ENCODE results near the gene RIOK2. TPM values are rescaled to one million over a fixed set of nuclear protein-coding genes. Genes with fewer than 3 reads are reported as not detected.
"Not testable (repeated sequence)": the region's sequence is repeated elsewhere in the genome, so short reads cannot be mapped to it uniquely, and the experiment has no call there.

RIOK2 gene
- total RNA-seq, 1 experiment from 2014 or later = 28.4 TPM

DNA sequence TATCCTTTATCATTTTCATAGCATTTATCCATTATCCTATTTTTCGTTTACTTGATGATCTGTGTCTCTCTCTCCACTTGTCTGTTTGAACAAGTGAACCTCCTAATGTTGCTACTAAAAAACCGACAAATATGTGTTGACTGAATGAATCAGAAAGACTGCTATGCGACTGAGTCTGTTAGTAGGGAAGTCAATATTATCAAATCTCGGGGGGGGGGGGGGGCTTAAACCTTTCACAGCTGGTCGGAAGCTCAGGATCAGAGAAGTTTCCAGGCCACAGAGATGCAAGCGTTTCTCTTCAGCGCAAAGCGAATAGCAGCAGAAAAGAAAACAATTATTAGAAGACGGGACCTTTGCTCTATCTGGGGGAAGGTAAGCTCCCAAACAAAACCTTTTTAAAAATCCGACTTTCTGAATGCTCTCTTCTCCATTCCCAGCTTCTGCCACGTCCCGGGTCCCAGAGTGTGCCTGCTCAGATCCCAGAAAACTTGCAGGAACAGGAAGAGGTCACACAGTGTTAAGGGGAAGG is 412 bp downstream of the RIOK2 start:
- no peaks in the 10 kb centered on the region for H3K27me3 ChIP-seq
- H3K36me3 ChIP-seq = peaks cover 18% of the 10 kb centered on the region
- DNase-seq = no peak
- H3K4me3 ChIP-seq = peak overlapping the region; percentile 86
- H3K9me3 ChIP-seq = peaks cover 4% of the 10 kb centered on the region; the same call in 1 of the 2 replicates

DNA sequence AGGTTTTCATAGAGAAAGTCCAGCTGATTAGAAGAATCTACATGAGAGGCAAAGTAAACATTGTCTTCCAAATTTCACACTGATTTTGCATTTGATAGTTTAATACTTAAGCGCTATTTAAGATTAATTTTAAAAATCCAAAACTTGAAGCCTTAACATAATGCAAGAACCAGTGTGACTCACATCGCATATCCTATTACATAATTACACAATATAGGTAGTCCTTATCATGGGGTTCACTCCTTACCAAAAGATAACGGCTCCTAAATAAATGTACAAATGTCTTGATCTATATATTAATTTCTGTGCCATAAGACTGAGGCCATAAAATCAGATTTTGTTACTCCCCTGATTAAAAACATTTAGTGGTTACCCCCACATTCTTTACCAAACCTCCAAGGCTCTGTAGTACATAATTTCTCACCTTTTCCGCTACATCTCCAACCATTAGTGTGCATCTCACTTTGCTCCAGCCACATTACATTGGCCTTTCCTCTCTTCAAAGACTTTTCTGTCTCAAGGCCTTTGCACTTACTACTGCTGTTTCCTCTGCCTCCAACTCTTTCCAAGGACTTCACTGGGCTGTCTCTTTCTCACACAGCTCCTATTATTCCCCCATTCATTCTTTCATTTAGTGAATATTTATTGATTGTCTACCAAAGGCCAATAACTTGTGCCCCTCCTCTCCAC is 1.0 kb downstream of the RIOK2 start:
- Histone ChIP-seq H3K4me3 (peak overlapping the region; percentile 86), H3K9me3 (peaks cover 4% of the 10 kb centered on the region; the same call in 1 of the 2 replicates), H3K27me3 (no peaks in the 10 kb centered on the region), H3K36me3 (peaks cover 25% of the 10 kb centered on the region)
- DNase-seq = no peak

- not testable (repeated sequence) for H3K4me3 ChIP-seq, H3K27me3 ChIP-seq, H3K9me3 ChIP-seq, DNase-seq
- H3K36me3 ChIP-seq = peaks cover 50% of the 10 kb centered on the region
These were observed 3.6 kb downstream of the RIOK2 start for GRCh38 chr5:97179457-97179856.

GRCh38 chr5:97172227-97172626 is 10.8 kb downstream of the RIOK2 start:
- H3K36me3 ChIP-seq = peaks cover 89% of the 10 kb centered on the region

GRCh38 chr5:97171703-97172102 is 11.3 kb downstream of the RIOK2 start:
- Histone ChIP-seq H3K36me3 (peaks cover 88% of the 10 kb centered on the region), H3K27me3 (no peaks in the 10 kb centered on the region), H3K4me3 (no peak overlapping the region), H3K9me3 (no peaks in the 10 kb centered on the region)
- DNase-seq = no peak

More at GRCh38 chr5:97172227-97172626, 10.8 kb downstream of the RIOK2 start:
- no peaks in the 10 kb centered on the region for H3K9me3 ChIP-seq
- H3K27me3 ChIP-seq = no peaks in the 10 kb centered on the region
- H3K4me3 ChIP-seq = no peak overlapping the region
- no peak for DNase-seq

- DNase-seq = no peak
- Histone ChIP-seq H3K4me3 (no peak overlapping the region), H3K9me3 (no peaks in the 10 kb centered on the region), H3K36me3 (peaks cover 83% of the 10 kb centered on the region), H3K27me3 (no peaks in the 10 kb centered on the region)
These were observed 15.6 kb downstream of the RIOK2 start for GRCh38 chr5:97167435-97167834.

- peaks cover 87% of the 10 kb centered on the region for H3K36me3 ChIP-seq
- H3K27me3 ChIP-seq = no peaks in the 10 kb centered on the region
- DNase-seq = no peak
- no peaks in the 10 kb centered on the region for H3K9me3 ChIP-seq
- H3K4me3 ChIP-seq = no peak overlapping the region
These were observed 17.3 kb downstream of the RIOK2 start for GRCh38 chr5:97165726-97166125.

- no peak for DNase-seq
- H3K27me3 ChIP-seq = no peaks in the 10 kb centered on the region
These were observed 18.2 kb downstream of the RIOK2 start for GRCh38 chr5:97164846-97165245.

GRCh38 chr5:97163790-97164285 is 19.2 kb downstream of the RIOK2 start:
- Histone ChIP-seq H3K4me3 (no peak overlapping the region), H3K9me3 (no peaks in the 10 kb centered on the region), H3K36me3 (peaks cover 82% of the 10 kb centered on the region), H3K27me3 (no peaks in the 10 kb centered on the region)
- no peak for DNase-seq

More at GRCh38 chr5:97164846-97165245, 18.2 kb downstream of the RIOK2 start:
- H3K4me3 ChIP-seq = no peak overlapping the region
- H3K9me3 ChIP-seq = no peaks in the 10 kb centered on the region
- H3K36me3 ChIP-seq = peaks cover 88% of the 10 kb centered on the region

DNA sequence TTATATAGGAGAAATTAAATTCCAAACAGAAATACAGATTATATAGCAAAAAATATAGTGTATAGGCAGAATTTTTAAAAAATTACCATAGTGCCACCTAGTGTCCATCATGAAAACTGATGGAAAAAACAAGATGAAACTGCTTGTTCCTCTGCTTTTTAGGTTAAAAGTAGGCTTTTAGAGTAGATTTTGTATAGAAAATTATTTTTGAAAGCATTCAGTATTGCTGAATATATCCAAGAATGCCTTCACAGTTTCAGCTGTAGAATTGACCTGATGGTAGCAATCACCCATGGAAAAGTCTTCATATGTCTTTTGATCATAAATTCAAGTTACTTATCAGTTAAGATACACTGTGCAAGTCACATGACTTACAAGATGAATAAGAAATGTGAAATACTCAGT is 19.7 kb downstream of the RIOK2 start:
- Histone ChIP-seq H3K27me3 (no peaks in the 10 kb centered on the region), H3K9me3 (peaks cover 1% of the 10 kb centered on the region; the same call in 1 of the 2 replicates), H3K36me3 (peaks cover 77% of the 10 kb centered on the region), H3K4me3 (no peak overlapping the region)
- no peak for DNase-seq

DNA sequence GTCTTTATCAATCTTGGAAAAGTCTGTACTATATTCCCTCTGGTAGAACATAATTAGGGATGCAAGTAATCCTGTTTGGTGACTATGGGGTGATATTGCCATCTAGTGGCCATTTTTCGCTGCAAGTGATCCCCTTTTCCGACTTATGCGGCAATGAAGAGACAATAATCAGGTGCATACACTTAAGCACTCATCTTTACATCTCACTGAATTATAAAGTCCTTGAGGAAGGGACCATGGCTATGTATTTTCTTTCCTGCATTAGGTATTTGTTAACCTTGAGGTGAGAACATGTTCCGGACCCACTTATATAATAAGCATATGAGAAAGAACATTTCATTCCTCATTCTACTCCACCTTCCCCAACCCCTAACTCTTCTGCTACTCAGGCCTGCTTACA is 21.0 kb downstream of the RIOK2 start:
- Histone ChIP-seq H3K36me3 (peaks cover 64% of the 10 kb centered on the region), H3K4me3 (no peak overlapping the region), H3K9me3 (peaks cover 13% of the 10 kb centered on the region), H3K27me3 (no peaks in the 10 kb centered on the region)
- DNase-seq = peak; percentile 32

DNA sequence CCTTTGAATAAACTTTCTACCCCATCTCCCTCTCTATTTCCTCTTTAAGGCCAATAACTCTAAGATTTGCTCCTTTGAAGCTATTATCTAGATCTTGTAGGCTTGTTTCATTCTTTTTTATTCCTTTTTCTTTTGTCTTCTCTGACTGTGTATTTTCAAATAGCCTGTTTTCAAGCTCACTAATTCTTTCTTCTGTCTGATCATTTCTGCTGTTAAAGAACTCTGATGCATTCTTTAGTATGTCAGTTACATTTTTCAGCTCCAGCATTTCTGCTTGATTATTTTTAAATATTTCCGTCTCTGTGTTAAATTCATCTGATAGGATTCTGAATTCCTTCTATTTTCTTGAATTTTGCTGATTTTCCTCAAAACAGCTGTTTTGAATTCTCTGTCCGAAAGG is 25.4 kb downstream of the RIOK2 start:
- no peak overlapping the region for H3K4me3 ChIP-seq
- DNase-seq = no peak

GRCh38 chr5:97151370-97151769 is 31.7 kb downstream of the RIOK2 start:
- no peak for DNase-seq
- H3K9me3 ChIP-seq = peaks cover 6% of the 10 kb centered on the region; the same call in 1 of the 2 replicates
- H3K36me3 ChIP-seq = no peaks in the 10 kb centered on the region
- H3K4me3 ChIP-seq = no peak overlapping the region
- H3K27me3 ChIP-seq = no peaks in the 10 kb centered on the region; the same call in 1 of the 2 replicates

More for the DNA sequence above, 25.4 kb downstream of the RIOK2 start:
- Histone ChIP-seq H3K27me3 (no peaks in the 10 kb centered on the region), H3K36me3 (peaks cover 31% of the 10 kb centered on the region), H3K9me3 (peaks cover 24% of the 10 kb centered on the region)

DNA sequence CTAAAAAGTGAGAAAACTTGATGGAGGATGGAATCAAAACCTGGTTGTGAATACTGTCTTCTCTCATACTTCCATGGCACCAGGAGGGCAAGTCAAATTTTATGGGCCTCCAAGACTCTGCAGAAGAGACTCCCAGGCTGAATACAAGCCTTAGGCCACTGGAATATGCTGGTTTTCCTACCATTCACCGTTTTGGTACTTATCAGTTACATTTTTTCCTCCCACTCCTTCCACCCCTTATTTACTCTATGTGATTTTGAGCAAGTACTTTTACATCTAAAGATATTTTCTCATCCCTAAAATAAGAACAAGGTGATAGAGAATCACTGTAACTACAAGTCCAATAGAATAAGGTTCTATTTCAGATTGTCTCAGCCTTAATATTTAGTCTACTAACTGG is 32.6 kb downstream of the RIOK2 start:
- H3K9me3 ChIP-seq = 0 out of 2 replicates have a peak, but pooled peaks cover 2% of the 10 kb centered on the region
- H3K27me3 ChIP-seq = no peaks in the 10 kb centered on the region; the same call in 1 of the 2 replicates
- H3K4me3 ChIP-seq = no peak overlapping the region
- no peak for DNase-seq
- H3K36me3 ChIP-seq = no peaks in the 10 kb centered on the region

- Histone ChIP-seq H3K9me3 (0 out of 2 replicates have a peak, but pooled peaks cover 2% of the 10 kb centered on the region), H3K27me3 (no peaks in the 10 kb centered on the region; the same call in 1 of the 2 replicates), H3K4me3 (no peak overlapping the region), H3K36me3 (no peaks in the 10 kb centered on the region)
- no peak for DNase-seq
These were observed 33.3 kb downstream of the RIOK2 start for GRCh38 chr5:97149709-97150108.

DNA sequence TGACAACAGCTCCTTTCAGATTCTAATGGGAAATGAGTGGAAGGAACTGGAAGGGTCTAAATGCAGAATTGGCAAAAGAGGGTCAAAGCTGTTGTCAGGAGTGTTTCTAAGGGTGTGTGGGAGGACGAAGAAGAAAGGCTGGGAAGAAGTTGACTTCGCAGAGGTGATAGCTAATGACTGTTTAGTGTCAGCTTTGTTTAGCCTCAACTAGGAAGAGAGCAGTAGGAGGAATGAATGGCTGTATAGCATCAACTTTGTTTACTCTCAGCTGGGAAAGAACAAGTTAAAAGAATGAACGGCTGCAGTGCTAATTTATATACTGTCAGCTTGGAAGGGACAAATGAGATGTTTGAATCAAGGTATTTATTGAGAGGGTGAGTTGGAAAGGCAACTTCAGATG is 34.8 kb downstream of the RIOK2 start:
- Histone ChIP-seq H3K4me3 (no peak overlapping the region), H3K36me3 (no peaks in the 10 kb centered on the region), H3K9me3 (no peaks in the 10 kb centered on the region), H3K27me3 (no peaks in the 10 kb centered on the region; the same call in 1 of the 2 replicates)
- DNase-seq = no peak

- Histone ChIP-seq H3K36me3 (no peaks in the 10 kb centered on the region), H3K4me3 (no peak overlapping the region), H3K27me3 (peaks cover 15% of the 10 kb centered on the region)
These were observed 39.3 kb downstream of the RIOK2 start for GRCh38 chr5:97143704-97144103.

More at GRCh38 chr5:97143704-97144103, 39.3 kb downstream of the RIOK2 start:
- DNase-seq = no peak
- H3K9me3 ChIP-seq = no peaks in the 10 kb centered on the region

All from MG63 (cell line).